ENCODE measurements around the gene PMEPA1.
A peak's percentile ranks its signal among the peaks of the same experiment; 100 is the strongest.

PMEPA1 gene

GRCh38 chr20:57708694-57709673 is 831 bp downstream of the PMEPA1 start:
- peak; percentile 25 for DNase-seq

- DNase-seq: no peak
These were observed 1.7 kb downstream of the PMEPA1 start for GRCh38 chr20:57707849-57708693.

GRCh38 chr20:57707320-57707719 is 2.5 kb downstream of the PMEPA1 start:
- no peak for DNase-seq

GRCh38 chr20:57705127-57705899 is 4.5 kb downstream of the PMEPA1 start:
- no peak for DNase-seq

- no peak for DNase-seq
These were observed 5.6 kb downstream of the PMEPA1 start for GRCh38 chr20:57704245-57704644.

GRCh38 chr20:57703013-57703412 is 6.8 kb downstream of the PMEPA1 start:
- DNase-seq: no peak

- DNase-seq: no peak
These were observed 7.3 kb downstream of the PMEPA1 start for GRCh38 chr20:57702521-57702920.

GRCh38 chr20:57702091-57702490 is 7.7 kb downstream of the PMEPA1 start:
- no peak for DNase-seq

- DNase-seq: no peak
These were observed 8.2 kb downstream of the PMEPA1 start for GRCh38 chr20:57701651-57702050.

GRCh38 chr20:57701090-57701489 is 8.7 kb downstream of the PMEPA1 start:
- DNase-seq: no peak

- DNase-seq: no peak
These were observed 10.4 kb downstream of the PMEPA1 start for GRCh38 chr20:57699395-57699794.

GRCh38 chr20:57698867-57699275 is 10.9 kb downstream of the PMEPA1 start:
- peak; percentile 17 for DNase-seq

- peak; percentile 84 for DNase-seq
These were observed 11.5 kb downstream of the PMEPA1 start for GRCh38 chr20:57698116-57698866.

- no peak for DNase-seq
These were observed 12.3 kb downstream of the PMEPA1 start for GRCh38 chr20:57697543-57697942.

- no peak for DNase-seq
These were observed 13.3 kb downstream of the PMEPA1 start for GRCh38 chr20:57696401-57696961.

GRCh38 chr20:57695940-57696339 is 13.9 kb downstream of the PMEPA1 start:
- DNase-seq: no peak

GRCh38 chr20:57695012-57695411 is 14.8 kb downstream of the PMEPA1 start:
- no peak for DNase-seq

GRCh38 chr20:57694481-57694880 is 15.3 kb downstream of the PMEPA1 start:
- DNase-seq: no peak

- DNase-seq: no peak
These were observed 16.0 kb downstream of the PMEPA1 start for GRCh38 chr20:57693670-57694329.

GRCh38 chr20:57693002-57693582 is 16.7 kb downstream of the PMEPA1 start:
- no peak for DNase-seq

- no peak for DNase-seq
These were observed 17.4 kb downstream of the PMEPA1 start for GRCh38 chr20:57692393-57692792.

Measured in stimulated activated CD4-positive, alpha-beta T cell treated with anti-CD3 and anti-CD28 coated beads, Interleukin-15, amount 100 ng/mL, for 24 hours (primary cell).